HL-60 (cell line): ENCODE data around the gene IZUMO1.
"Not testable (repeated sequence)": the region's sequence is repeated elsewhere in the genome, so short reads cannot be mapped to it uniquely, and the experiment has no call there.

Experiments used
- DNase-seq, 2 experiments: peaks; one replicate each; pipeline ENCODE4 v3.0.0-alpha.2; 2010 to 2020; ENCODE audit warnings: low read depth in 1 of 2, low spot score in 1 of 2
- H3K27ac ChIP-seq: fragments of 250-450 bp; sonication (Bioruptor Pico); replicated peaks from 2 replicates; pipeline ENCODE4 v1.5.1; 2020; ENCODE audit warnings: mild to moderate bottlenecking, moderate library complexity
- H3K27me3 ChIP-seq: fragments of 250-450 bp; sonication (Bioruptor Pico); 2 replicates; pipeline ENCODE4 v1.5.1; 2021; ENCODE audit warnings: mild to moderate bottlenecking, moderate library complexity; ENCODE audit not compliant: insufficient read depth, poor library complexity, severe bottlenecking
- H3K4me3 ChIP-seq: replicated peaks from 2 replicates; pipeline ENCODE4 v1.5.1; 2011; ENCODE audit warnings: mild to moderate bottlenecking, control low read depth, low read length; ENCODE audit not compliant: insufficient read depth
- GABPA ChIP-seq: IDR thresholded peaks from 2 replicates; pipeline ENCODE4 v1.6.1; 2012; ENCODE audit warnings: low read depth
- POLR2AphosphoS5 ChIP-seq: IDR thresholded peaks from 2 replicates; pipeline ENCODE4 v1.6.1; 2012; ENCODE audit warnings: low read depth
- SPI1 ChIP-seq: IDR thresholded peaks from 2 replicates; pipeline ENCODE4 v1.6.1; 2012; ENCODE audit warnings: low read depth, mild to moderate bottlenecking, borderline replicate concordance
- TF ChIP-seq, protein P1 (sequence below): IDR thresholded peaks from one replicate; pipeline ENCODE4 v1.5.1; 2011; ENCODE audit warnings: low read length, control low read depth, inconsistent platforms; ENCODE audit not compliant: insufficient read depth
- TF ChIP-seq, protein P2 (sequence below): IDR thresholded peaks from 2 replicates; pipeline ENCODE4 v1.6.1; 2012; ENCODE audit warnings: low read depth; ENCODE audit not compliant: insufficient replicate concordance

IZUMO1 gene

DNA sequence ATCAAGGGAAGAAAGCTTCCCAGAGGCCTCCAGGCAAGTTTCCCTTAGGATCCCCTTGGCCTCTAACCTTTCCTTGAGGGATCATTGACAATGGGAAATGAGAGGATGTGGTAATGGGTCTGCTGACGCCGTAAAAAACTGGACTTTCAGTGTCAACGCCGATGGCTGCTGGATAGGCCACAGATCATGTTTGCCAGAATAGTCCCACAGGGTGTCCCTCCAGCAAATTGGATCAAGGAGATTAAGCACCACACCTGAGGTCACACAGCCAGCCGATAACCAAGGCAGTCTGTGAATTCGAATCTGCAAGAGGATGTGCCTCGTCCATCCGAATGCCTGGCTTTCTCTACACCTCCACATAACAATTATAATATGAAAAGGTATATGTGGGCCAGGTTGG, 46.6 kb upstream of the IZUMO1 start:
- H3K27me3 ChIP-seq = no peaks in the 10 kb centered on the region
- DNase-seq = no peak
- H3K4me3 ChIP-seq = no peak overlapping the region
- no peak for TF ChIP-seq GABPA
- TF ChIP-seq, protein P1, sequence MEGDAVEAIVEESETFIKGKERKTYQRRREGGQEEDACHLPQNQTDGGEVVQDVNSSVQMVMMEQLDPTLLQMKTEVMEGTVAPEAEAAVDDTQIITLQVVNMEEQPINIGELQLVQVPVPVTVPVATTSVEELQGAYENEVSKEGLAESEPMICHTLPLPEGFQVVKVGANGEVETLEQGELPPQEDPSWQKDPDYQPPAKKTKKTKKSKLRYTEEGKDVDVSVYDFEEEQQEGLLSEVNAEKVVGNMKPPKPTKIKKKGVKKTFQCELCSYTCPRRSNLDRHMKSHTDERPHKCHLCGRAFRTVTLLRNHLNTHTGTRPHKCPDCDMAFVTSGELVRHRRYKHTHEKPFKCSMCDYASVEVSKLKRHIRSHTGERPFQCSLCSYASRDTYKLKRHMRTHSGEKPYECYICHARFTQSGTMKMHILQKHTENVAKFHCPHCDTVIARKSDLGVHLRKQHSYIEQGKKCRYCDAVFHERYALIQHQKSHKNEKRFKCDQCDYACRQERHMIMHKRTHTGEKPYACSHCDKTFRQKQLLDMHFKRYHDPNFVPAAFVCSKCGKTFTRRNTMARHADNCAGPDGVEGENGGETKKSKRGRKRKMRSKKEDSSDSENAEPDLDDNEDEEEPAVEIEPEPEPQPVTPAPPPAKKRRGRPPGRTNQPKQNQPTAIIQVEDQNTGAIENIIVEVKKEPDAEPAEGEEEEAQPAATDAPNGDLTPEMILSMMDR = no peak
- TF ChIP-seq, protein P2, sequence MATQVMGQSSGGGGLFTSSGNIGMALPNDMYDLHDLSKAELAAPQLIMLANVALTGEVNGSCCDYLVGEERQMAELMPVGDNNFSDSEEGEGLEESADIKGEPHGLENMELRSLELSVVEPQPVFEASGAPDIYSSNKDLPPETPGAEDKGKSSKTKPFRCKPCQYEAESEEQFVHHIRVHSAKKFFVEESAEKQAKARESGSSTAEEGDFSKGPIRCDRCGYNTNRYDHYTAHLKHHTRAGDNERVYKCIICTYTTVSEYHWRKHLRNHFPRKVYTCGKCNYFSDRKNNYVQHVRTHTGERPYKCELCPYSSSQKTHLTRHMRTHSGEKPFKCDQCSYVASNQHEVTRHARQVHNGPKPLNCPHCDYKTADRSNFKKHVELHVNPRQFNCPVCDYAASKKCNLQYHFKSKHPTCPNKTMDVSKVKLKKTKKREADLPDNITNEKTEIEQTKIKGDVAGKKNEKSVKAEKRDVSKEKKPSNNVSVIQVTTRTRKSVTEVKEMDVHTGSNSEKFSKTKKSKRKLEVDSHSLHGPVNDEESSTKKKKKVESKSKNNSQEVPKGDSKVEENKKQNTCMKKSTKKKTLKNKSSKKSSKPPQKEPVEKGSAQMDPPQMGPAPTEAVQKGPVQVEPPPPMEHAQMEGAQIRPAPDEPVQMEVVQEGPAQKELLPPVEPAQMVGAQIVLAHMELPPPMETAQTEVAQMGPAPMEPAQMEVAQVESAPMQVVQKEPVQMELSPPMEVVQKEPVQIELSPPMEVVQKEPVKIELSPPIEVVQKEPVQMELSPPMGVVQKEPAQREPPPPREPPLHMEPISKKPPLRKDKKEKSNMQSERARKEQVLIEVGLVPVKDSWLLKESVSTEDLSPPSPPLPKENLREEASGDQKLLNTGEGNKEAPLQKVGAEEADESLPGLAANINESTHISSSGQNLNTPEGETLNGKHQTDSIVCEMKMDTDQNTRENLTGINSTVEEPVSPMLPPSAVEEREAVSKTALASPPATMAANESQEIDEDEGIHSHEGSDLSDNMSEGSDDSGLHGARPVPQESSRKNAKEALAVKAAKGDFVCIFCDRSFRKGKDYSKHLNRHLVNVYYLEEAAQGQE = no peak
- TF ChIP-seq POLR2AphosphoS5 = no peak
- TF ChIP-seq SPI1 = no peak
- H3K27ac ChIP-seq = no peak overlapping the region

DNA sequence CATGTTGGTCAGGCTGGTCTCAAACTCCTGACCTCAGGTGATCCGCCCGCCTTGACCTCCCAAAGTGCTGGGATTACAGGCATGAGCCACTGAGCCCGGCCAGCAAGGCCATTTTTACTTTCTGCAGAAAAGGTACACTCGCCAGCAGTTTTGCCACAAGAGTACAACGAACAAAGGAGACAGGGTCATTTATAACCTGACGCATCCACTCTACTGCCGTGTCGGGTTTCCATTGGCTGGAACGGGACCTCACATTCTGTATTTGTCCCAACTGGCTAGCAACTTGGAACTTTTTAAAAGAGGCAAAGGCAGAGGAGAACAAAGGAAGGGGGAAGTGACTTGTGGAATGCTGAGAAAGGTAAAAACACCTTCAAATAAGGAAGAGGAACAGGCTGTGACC, 40.6 kb upstream of the IZUMO1 start:
- not testable (repeated sequence) for H3K4me3 ChIP-seq, H3K27me3 ChIP-seq, H3K27ac ChIP-seq, DNase-seq

DNA sequence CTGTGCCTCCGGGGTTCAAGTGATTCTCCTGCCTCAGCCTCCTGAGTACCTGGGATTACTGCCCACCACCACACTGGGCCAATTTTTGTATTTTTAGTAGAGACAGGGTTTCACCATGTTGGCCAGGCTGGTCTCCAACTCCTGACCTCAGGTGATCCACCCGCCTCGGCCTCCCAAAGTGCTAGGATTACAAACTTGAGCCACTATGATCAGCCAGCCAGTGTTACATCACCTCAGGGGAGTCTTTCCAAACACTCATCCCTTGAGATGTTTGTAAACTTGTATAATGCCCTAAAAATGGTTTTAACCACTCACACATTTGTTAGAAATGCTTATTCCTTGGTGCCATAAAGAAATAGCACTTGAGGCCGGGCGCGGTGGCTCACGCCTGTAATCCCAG, 39.7 kb upstream of the IZUMO1 start:
- not testable (repeated sequence) for H3K4me3 ChIP-seq, H3K27ac ChIP-seq, H3K27me3 ChIP-seq, DNase-seq

DNA sequence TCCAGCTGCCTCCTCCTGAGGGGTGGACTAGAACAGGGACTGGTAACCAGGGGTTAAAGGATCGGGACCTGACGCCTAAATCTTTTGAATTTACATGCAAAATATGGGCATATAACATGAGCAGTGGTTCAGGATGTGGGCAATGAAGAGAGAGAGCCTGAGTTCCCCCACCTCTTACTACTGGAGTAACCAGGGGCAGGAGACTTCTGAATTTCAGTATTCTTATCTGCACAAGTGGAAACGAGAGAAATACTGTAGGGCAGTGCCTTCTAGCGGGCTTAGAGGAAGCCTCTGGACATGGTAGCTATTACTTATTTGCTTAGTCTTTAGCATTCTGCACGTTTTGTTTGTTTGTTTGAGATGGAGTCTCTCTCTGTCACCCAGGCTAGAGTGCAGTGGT, 37.8 kb upstream of the IZUMO1 start:
- no peak overlapping the region for H3K4me3 ChIP-seq
- no peaks in the 10 kb centered on the region for H3K27me3 ChIP-seq
- TF ChIP-seq, protein P2 = no peak
- TF ChIP-seq SPI1 = no peak
- no peak for TF ChIP-seq GABPA
- TF ChIP-seq, protein P1 = no peak
- TF ChIP-seq POLR2AphosphoS5 = no peak
- no peak overlapping the region for H3K27ac ChIP-seq
- DNase-seq = no peak

DNA sequence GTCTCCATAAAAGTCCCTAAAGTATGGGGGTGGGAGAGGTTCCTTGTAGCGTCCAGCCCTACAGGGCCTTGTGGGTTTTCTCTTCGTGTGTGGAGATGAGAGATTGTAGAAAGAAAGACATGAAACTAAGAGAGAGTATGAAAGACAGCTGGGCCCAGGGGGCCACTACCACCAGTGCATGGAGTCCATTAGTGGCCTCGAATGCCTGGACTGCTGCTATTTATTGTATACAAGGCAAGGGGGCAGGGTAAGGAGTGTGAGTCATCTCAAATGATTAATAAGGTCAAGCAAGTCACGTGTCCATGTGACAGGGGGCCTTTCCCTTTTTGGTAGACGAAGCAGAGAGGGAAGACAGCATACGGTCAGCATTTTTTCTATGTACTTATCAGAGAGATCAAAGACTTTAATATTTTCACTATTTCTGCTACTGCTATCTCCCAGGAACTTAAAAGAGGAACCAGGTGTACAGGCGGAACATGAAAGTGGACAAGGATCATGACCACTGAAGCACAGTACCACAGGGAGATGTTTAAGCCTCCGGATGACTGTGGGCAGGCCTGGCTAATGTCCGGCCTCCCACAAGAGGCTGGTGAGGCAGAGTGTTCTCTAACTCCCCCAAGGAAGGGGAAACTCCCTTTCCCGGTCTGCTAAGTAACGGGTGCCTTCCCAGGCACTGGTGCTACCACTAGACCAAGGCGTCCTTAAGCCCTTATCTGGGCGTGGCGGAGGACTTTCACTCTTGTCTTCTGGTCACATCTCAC, 34.1 kb upstream of the IZUMO1 start:
- H3K27me3 ChIP-seq = no peaks in the 10 kb centered on the region
- no peak overlapping the region for H3K4me3 ChIP-seq
- no peak for DNase-seq
- TF ChIP-seq, protein P1 = no peak
- TF ChIP-seq, protein P2 = no peak
- no peak for TF ChIP-seq GABPA
- no peak for TF ChIP-seq POLR2AphosphoS5
- TF ChIP-seq SPI1 = no peak
- no peak overlapping the region for H3K27ac ChIP-seq
